ENCODE measurements around the gene REPS2.

Gene REPS2

DNA sequence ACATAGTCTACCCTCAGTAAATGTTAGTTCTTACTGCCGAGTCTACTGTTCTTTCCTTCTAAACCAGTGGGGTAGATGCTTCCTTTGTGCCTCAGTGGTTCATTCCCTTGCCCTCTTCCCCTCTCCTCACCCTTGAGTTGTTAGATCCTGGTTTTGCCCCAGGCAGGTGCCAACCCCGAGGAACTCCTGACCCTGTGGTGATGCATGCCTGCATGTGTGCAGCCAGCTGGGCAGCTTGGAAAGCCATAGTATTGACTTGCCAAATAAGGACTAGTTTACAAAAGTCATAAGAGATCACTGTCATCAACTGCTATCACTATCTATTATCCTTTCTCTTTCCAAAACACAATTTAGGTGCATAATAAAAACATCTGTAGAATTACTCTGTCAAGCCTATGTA is 50.9 kb downstream of the REPS2 start:
- WGBS, 2 experiments (ENCODE audit: insufficient coverage in 2 of 2) = 100% methylated on average over 1 of the region's 2 CpGs
- Histone ChIP-seq H3K9me3 (ENCODE audit: control insufficient read depth, low read length) (no peaks in the 10 kb centered on the region), H3K4me1 (ENCODE audit: control insufficient read depth, insufficient read depth, low read length, poor library complexity, severe bottlenecking) (no peaks in the 10 kb centered on the region), H3K4me3 (ENCODE audit: extremely low read depth, insufficient read depth, low read length, poor library complexity, severe bottlenecking) (no peak overlapping the region), H3K27ac (ENCODE audit: low read depth, low read length, severe bottlenecking) (no peak overlapping the region), H3K36me3 (ENCODE audit: control insufficient read depth, insufficient read depth, low read length) (no peaks in the 10 kb centered on the region)

DNA sequence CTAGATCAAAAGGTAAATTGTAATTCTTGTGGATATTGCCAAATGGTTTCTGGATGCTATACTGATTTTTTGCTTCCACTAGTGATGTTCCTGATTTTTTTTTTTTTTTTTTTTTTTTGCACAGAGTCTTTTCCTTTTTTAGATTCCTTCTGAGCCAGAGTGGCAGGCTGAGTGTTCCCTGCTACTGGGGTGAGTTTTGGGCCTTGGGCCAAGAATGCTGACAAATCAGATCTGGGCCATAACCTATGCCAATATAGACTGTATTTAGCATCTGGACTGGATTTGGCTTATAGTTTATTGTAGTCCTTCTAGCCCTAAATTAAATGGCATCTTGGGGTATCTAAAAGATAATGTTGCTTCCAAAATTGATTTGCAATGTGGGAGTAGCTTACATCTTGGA is 52.8 kb downstream of the REPS2 start:
- no peaks in the 10 kb centered on the region for H3K36me3 ChIP-seq (ENCODE audit: control insufficient read depth, insufficient read depth, low read length)
- no peaks in the 10 kb centered on the region for H3K4me1 ChIP-seq (ENCODE audit: control insufficient read depth, insufficient read depth, low read length, poor library complexity, severe bottlenecking)
- no peak overlapping the region for H3K4me3 ChIP-seq (ENCODE audit: extremely low read depth, insufficient read depth, low read length, poor library complexity, severe bottlenecking)
- no peaks in the 10 kb centered on the region for H3K9me3 ChIP-seq (ENCODE audit: control insufficient read depth, low read length)
- no peak overlapping the region for H3K27ac ChIP-seq (ENCODE audit: low read depth, low read length, severe bottlenecking)

DNA sequence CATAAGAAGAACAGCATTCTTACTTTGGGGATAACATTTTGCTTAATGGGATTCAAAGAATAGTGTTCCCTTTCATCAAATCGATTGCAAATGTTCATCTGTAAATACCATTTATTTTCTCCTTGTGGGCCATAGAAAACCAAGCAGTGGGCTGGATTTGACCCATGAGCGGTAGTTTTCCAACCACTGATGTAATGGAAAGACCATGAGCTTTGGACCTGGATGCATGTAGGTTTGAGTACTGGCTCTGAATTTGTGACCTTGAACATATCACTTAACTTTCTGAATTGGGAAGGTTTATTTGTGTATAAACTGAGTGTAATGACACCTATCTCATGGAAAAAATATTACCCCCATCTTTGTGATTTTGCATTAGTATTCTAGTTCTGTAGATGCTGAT is 54.3 kb downstream of the REPS2 start:
- no CpG with 5 or more reads among the region's 2 CpGs for WGBS, 2 experiments (ENCODE audit: insufficient coverage in 2 of 2)
- Histone ChIP-seq H3K4me1 (ENCODE audit: control insufficient read depth, insufficient read depth, low read length, poor library complexity, severe bottlenecking) (no peaks in the 10 kb centered on the region), H3K4me3 (ENCODE audit: extremely low read depth, insufficient read depth, low read length, poor library complexity, severe bottlenecking) (no peak overlapping the region)

DNA sequence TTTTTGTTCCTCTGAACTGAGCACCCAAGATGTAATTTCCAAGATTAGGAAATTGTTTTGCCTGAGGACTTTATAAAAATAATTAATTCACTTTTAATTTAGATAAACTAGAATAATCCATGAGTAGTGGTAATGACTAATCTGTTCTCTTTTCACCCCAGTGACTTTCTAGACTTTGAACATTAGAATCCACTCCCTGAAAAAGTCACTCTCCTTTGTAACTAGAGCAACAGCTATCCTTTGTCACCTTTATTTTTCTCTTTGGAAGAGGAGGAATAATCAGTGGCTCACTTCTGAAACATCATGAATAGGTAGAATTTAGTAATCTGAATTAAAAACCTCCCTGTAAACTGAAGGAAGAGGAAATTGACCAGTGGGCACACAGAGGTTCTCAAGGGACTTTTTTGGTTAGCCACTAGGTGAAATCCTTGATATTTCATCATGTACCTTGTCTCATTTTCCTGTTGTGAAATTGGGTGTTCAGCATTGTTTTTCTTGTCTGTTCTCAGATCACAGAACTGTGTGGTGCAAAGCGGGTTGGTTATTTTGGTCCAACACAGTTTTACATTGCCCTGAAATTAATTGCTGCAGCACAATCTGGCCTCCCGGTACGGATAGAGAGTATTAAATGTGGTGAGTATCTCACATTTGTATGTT is 59.4 kb downstream of the REPS2 start:
- 100% methylated on average over 1 of the region's 3 CpGs; no CpG with 5 or more reads in 1 of the 2 experiments for WGBS, 2 experiments (ENCODE audit: insufficient coverage in 2 of 2)
- H3K4me1 ChIP-seq (ENCODE audit: control insufficient read depth, insufficient read depth, low read length, poor library complexity, severe bottlenecking) = no peaks in the 10 kb centered on the region
- H3K36me3 ChIP-seq (ENCODE audit: control insufficient read depth, insufficient read depth, low read length) = no peaks in the 10 kb centered on the region
- H3K4me3 ChIP-seq (ENCODE audit: extremely low read depth, insufficient read depth, low read length, poor library complexity, severe bottlenecking) = no peak overlapping the region
- H3K27ac ChIP-seq (ENCODE audit: low read depth, low read length, severe bottlenecking) = no peak overlapping the region
- no peaks in the 10 kb centered on the region for H3K9me3 ChIP-seq (ENCODE audit: control insufficient read depth, low read length)

More for the DNA sequence above, 54.3 kb downstream of the REPS2 start:
- H3K9me3 ChIP-seq (ENCODE audit: control insufficient read depth, low read length) = no peaks in the 10 kb centered on the region
- H3K36me3 ChIP-seq (ENCODE audit: control insufficient read depth, insufficient read depth, low read length) = no peaks in the 10 kb centered on the region
- H3K27ac ChIP-seq (ENCODE audit: low read depth, low read length, severe bottlenecking) = no peak overlapping the region

DNA sequence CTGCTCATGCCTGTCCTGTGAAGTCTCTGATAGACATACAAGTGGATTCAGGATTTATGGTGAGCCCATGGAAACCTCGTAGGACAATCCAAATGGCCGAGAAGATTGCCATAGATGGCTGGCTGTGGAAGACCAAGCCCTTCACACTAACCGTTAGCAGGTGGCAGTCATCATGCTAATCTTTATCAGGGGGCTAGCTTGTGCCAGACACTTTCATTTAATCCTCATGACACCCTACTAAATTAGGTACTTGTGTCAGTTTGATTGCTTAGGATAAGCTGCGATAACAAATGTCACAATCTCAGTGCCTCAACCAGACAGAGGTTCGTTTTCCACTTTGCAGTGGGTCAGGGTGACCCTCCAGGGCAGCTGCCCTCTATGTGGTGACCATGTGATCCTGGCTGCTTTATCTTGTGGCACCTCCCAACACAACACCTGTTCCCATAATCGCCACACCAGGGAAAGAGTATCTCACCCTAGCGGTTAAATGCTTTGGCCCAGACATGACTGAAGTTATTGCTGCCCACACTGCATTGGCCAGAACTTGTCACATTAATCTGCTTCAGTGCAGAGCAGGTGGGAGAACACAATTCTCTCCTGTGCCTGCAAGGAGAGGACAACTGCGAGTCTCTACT is 60.8 kb downstream of the REPS2 start:
- WGBS, 2 experiments (ENCODE audit: insufficient coverage in 2 of 2) = 57% methylated on average over 1 of the region's 8 CpGs; no CpG with 5 or more reads in 1 of the 2 experiments
- H3K4me3 ChIP-seq (ENCODE audit: extremely low read depth, insufficient read depth, low read length, poor library complexity, severe bottlenecking) = no peak overlapping the region
- H3K36me3 ChIP-seq (ENCODE audit: control insufficient read depth, insufficient read depth, low read length) = no peaks in the 10 kb centered on the region
- no peaks in the 10 kb centered on the region for H3K4me1 ChIP-seq (ENCODE audit: control insufficient read depth, insufficient read depth, low read length, poor library complexity, severe bottlenecking)
- no peak overlapping the region for H3K27ac ChIP-seq (ENCODE audit: low read depth, low read length, severe bottlenecking)
- H3K9me3 ChIP-seq (ENCODE audit: control insufficient read depth, low read length) = no peaks in the 10 kb centered on the region

DNA sequence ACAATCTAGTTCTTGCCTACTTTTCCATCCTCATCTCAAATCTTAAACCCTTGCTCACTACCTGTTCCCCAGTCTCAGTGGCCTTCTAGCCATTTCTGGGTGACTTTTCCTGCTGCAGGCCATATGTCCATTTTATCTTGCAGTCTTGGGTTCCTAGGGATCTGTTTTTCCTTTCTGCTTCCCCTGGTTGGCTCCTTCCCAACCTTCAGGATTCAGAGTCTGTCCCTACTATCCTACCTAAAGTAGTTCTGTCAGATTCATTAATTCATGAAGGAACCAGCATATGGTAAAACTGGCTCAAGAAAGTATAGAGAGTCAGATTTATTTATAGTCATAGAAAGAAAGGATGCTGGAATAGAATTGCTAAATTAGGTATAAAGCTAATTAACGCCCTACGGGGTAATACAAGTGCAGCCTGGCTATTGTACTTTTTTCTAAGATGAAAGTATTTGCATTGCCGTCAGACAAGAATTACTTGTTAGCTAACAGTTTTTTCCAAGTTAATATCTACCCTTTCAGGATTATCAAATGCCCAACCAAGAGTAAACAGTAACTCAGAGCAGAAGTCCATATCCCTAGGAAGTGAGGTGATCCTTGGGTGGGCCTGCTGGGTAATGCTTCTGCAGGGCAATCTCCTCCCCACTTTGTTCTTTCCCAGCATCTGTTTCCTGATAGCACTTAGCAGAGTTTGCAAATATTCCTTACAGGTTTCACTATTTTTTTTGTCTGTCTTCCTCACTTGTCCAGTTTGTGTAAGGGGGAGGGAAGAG is 63.6 kb downstream of the REPS2 start:
- no peaks in the 10 kb centered on the region for H3K9me3 ChIP-seq (ENCODE audit: control insufficient read depth, low read length)
- no peak overlapping the region for H3K4me3 ChIP-seq (ENCODE audit: extremely low read depth, insufficient read depth, low read length, poor library complexity, severe bottlenecking)
- H3K4me1 ChIP-seq (ENCODE audit: control insufficient read depth, insufficient read depth, low read length, poor library complexity, severe bottlenecking) = no peaks in the 10 kb centered on the region
- WGBS, 2 experiments (ENCODE audit: insufficient coverage in 2 of 2) = 80% methylated on average over 1 of the region's 3 CpGs; no CpG with 5 or more reads in 1 of the 2 experiments
- H3K36me3 ChIP-seq (ENCODE audit: control insufficient read depth, insufficient read depth, low read length) = no peaks in the 10 kb centered on the region
- no peak overlapping the region for H3K27ac ChIP-seq (ENCODE audit: low read depth, low read length, severe bottlenecking)

DNA sequence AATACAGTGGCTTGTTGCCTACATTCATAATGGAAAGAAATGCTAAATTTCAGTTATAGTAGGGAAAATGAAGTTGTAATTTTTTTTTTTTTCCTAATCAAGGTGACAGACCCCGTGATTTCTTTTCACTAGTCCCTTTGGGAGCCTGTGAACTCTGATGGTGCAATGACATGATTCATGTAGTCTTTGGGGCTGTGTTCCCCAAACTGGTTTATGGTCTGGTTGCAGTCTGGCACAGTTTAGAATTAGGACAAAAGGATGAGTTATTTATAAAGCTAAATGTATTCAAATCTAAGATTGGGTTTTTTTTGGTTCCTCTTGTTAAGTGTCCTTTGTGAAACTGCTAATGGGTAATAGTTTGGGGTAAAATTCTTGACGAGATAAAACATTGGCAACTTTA is 66.0 kb downstream of the REPS2 start:
- Histone ChIP-seq H3K36me3 (ENCODE audit: control insufficient read depth, insufficient read depth, low read length) (no peaks in the 10 kb centered on the region), H3K9me3 (ENCODE audit: control insufficient read depth, low read length) (no peaks in the 10 kb centered on the region)
- 100% methylated on average over 1 of the region's 2 CpGs; no CpG with 5 or more reads in 1 of the 2 experiments for WGBS, 2 experiments (ENCODE audit: insufficient coverage in 2 of 2)

DNA sequence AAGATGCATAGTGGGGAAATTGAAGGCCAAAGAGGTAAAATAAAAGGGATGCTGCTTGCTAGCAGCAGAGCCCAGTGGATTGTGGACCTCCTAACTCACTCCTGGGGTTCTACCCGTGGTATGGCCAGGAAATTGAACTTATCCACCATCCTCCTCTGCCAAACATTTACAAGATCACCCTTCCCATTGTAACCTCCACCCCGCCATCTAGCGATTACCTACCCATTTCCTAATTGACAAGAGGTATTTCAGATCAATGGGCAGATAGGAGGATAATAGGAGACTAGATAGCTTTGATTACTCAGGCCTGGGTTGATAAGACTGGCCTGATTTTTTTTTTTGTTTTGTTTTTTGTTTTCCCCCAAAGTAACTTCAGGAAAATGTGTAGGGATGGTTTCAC is 67.8 kb downstream of the REPS2 start:
- Histone ChIP-seq H3K4me1 (ENCODE audit: control insufficient read depth, insufficient read depth, low read length, poor library complexity, severe bottlenecking) (no peaks in the 10 kb centered on the region), H3K36me3 (ENCODE audit: control insufficient read depth, insufficient read depth, low read length) (no peaks in the 10 kb centered on the region), H3K9me3 (ENCODE audit: control insufficient read depth, low read length) (no peaks in the 10 kb centered on the region), H3K4me3 (ENCODE audit: extremely low read depth, insufficient read depth, low read length, poor library complexity, severe bottlenecking) (no peak overlapping the region), H3K27ac (ENCODE audit: low read depth, low read length, severe bottlenecking) (no peak overlapping the region)
- no CpG with 5 or more reads among the region's 3 CpGs for WGBS, 2 experiments (ENCODE audit: insufficient coverage in 2 of 2)

More for the DNA sequence above, 66.0 kb downstream of the REPS2 start:
- Histone ChIP-seq H3K4me1 (ENCODE audit: control insufficient read depth, insufficient read depth, low read length, poor library complexity, severe bottlenecking) (no peaks in the 10 kb centered on the region), H3K27ac (ENCODE audit: low read depth, low read length, severe bottlenecking) (no peak overlapping the region), H3K4me3 (ENCODE audit: extremely low read depth, insufficient read depth, low read length, poor library complexity, severe bottlenecking) (no peak overlapping the region)

DNA sequence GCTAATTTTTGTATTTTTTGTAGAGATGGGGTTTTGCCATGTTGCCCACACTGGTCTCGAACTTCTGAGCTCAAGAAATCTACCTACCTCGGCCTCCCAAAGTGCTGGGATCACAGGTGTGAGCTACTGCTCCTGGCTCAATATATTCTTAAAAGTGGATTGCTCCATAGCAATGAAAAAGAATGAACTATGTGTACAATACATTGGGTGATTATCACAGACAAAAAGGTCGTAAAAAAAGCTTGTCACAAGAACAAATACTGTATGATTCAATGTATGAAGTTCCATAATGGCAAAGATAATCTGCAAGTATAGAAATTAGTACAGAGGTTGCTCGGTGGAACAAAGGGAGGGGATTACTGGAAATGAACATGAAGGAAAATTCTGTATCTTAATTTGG is 70.7 kb downstream of the REPS2 start:
- Histone ChIP-seq H3K36me3 (ENCODE audit: control insufficient read depth, insufficient read depth, low read length) (no peaks in the 10 kb centered on the region), H3K9me3 (ENCODE audit: control insufficient read depth, low read length) (no peaks in the 10 kb centered on the region), H3K27ac (ENCODE audit: low read depth, low read length, severe bottlenecking) (no peak overlapping the region), H3K4me1 (ENCODE audit: control insufficient read depth, insufficient read depth, low read length, poor library complexity, severe bottlenecking) (no peaks in the 10 kb centered on the region), H3K4me3 (ENCODE audit: extremely low read depth, insufficient read depth, low read length, poor library complexity, severe bottlenecking) (no peak overlapping the region)
- WGBS, 2 experiments (ENCODE audit: insufficient coverage in 2 of 2) = no CpG with 5 or more reads among the region's 4 CpGs

DNA sequence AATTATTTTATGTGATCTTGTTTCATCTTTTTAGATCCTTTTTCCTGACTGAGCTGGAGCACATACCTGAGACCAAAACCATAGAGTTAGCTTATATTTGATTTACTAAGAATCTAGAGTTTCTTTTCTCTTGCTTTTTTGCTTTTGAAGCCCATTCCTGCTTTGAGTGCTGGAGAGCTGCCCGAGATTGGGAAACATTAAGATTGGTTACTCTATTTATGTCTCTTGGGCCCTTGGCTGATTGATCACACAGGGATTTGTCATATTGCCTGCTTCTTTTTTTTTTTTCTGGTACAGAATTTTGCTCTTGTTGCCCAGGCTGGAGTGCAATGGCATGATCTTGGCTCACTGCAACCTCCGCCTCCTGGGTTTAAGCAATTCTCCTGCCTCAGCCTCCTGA is 73.9 kb downstream of the REPS2 start:
- H3K9me3 ChIP-seq (ENCODE audit: control insufficient read depth, low read length) = no peaks in the 10 kb centered on the region
- 100% methylated on average over 1 of the region's 2 CpGs; no CpG with 5 or more reads in 1 of the 2 experiments for WGBS, 2 experiments (ENCODE audit: insufficient coverage in 2 of 2)
- H3K4me3 ChIP-seq (ENCODE audit: extremely low read depth, insufficient read depth, low read length, poor library complexity, severe bottlenecking) = no peak overlapping the region
- no peaks in the 10 kb centered on the region for H3K4me1 ChIP-seq (ENCODE audit: control insufficient read depth, insufficient read depth, low read length, poor library complexity, severe bottlenecking)
- no peaks in the 10 kb centered on the region for H3K36me3 ChIP-seq (ENCODE audit: control insufficient read depth, insufficient read depth, low read length)
- no peak overlapping the region for H3K27ac ChIP-seq (ENCODE audit: low read depth, low read length, severe bottlenecking)
